Left renal pelvis (tissue), 4 donors: ENCODE results near the gene HOXB9. TPM values are rescaled to one million over a fixed set of nuclear protein-coding genes. Genes with fewer than 3 reads are reported as not detected.

Experiments used
- DNase-seq, 4 donors: peaks; one replicate each; pipeline ENCODE4 v3.0.0-alpha.2; 2013; ENCODE audit warnings: low read depth in 4 of 4, low spot score in 3 of 4
- polyA plus RNA-seq, 4 donors: library from polyadenylated mRNA; unstranded; fragments of 120-200 nt; gene quantifications; one replicate each; pipeline ENCODE4 v1.2.1, GENCODE V29; 2013; ENCODE audit not compliant: insufficient read length in 4 of 4

The HOXB9 gene
- polyA plus RNA-seq, 4 donors, result 13.0 to 71.8 (median 60.8) TPM

DNA sequence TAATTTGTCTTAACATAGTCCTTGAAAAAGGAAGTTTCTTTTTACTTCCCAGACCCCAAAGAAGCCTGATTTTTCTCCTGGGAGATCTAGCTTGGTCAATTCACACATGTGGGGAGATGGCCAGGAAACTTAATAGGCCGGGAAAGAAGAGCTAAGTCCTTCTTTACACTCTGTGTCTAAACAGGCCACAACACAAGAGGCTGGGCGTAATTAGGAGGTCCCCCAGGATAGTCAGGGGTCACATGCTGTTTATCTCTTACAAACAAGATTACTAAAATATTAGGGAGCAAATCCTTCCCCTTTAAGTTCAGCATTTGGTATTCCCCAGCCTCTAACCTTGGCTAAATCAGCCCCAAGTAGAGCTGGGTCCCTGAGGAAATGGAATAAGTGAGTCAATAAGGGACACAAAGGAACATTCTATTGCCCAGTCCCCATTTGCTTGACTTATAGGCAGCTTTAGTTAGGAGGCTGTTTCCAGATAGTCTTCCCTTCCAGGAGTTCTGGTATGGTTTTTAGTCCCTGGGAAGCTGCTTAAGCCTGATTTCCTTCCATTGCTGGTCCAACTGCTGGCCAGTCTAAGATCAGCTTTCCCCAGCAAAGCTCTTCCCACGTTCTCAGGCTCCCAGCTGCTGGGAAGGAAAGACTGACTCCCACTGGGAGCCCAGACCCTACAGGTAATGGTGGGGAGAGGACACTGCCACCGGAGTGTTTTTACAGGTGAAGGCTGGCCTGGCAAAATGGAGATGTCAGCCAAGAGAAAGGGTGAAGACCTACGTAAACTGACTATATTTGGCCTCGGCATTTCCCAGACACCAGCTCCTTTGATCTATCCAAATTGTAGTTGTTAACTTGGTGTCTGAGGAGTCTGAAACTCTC, 14.1 kb upstream of the HOXB9 start:
- no peak for DNase-seq

DNA sequence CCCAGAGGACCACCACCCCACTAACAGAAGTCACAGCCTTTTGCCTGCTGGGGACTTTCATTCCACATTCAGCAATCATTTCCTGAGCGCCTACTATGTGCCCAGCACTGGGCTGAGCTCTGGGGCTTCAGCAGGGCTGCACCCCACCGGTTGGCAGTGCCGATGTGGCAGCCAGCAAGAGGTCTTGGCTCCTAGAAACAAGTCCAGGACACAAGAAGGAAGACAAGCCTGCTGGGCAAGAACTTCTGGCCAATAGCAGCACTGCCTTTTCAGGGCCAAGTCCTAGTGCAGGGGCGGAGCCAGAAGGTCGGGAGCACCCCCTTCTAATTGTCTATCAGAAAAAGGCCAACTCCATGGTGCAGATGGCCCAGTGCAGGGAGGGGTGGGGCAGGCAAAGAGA, 13.0 kb upstream of the HOXB9 start:
- DNase-seq, result no peak

- DNase-seq, result no peak
Observed at GRCh38 chr17:48637323-48638260, 11.4 kb upstream of the HOXB9 start.

GRCh38 chr17:48636177-48637018, 10.2 kb upstream of the HOXB9 start:
- DNase-seq, result no peak

- DNase-seq, result no peak
Observed at GRCh38 chr17:48634493-48635208, 8.5 kb upstream of the HOXB9 start.

GRCh38 chr17:48633266-48633677, 7.1 kb upstream of the HOXB9 start:
- no peak for DNase-seq

DNA sequence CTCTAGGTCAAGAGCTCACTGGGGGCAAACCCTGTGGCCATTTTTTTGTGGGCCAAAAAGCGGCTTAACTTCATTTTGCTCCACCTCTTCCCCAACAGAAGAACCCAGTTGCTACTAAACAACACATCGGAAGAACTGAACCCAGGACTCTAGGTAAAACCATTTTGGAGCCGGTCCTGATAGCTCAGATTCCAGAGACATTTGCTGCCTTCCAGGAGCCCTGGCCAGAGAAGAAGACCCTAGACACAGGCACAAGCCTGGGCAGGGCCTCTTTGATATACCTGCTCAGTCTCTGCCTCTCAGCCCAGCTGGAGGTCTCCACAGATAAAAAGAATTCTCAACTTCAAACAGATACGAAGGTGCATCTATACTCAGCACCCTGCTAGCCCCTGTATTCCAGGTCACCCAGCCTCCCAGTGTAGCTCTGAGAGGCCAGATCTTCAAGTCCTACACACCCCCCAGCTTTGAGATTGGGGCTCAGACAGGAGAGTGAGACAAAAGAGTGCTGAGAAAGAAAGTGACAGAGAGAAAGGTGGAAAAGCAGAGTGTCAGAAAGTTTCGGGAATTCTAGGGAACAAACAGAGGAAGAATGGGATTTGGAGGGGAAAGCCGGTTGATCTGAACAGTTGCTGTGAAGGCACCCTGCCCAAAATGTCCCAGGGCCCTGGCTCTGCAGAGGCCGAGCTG, 6.6 kb upstream of the HOXB9 start:
- DNase-seq, result no peak

DNA sequence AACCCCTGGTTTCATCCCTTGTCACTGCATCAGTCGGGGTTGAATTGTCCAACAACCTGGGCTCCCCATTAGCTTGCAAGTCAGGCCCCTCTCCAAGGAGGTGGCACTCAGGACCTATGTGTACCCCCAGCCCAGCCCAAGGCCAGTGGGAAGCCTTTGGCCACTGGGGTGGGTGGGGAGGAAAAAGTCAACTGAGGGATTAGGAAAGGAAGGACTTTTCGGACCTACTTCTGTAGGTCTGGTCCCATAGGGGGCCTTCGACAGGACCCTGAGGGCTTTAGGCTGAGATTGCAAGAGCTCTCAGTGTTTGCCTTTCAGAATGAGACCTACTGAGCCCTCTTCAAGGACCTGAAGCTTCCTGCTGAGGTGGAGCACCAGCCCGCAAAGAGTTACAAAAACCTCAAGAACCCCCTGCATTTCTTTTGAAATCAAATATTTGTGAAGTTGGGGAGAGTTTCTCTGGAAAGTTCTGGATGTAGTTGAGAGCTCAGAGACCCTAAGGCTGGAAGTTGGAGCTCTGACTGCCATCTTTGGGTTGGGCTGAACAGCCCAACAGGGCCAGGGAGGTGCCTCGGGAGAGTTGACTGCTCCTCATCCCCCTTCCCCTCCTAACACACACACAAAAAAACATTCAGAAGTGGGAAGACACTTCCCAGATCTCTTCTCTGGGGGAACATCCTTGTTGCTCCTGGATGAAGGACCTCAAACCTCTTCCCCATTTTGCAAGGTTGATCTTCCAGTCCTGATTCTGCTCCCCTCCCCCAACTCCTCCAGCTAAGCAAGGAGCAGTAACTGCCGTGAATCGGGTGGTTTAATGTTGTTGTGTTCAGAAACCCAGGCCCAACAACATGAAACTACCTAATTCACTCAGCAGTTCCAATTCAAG, 5.8 kb upstream of the HOXB9 start:
- DNase-seq, result no peak

DNA sequence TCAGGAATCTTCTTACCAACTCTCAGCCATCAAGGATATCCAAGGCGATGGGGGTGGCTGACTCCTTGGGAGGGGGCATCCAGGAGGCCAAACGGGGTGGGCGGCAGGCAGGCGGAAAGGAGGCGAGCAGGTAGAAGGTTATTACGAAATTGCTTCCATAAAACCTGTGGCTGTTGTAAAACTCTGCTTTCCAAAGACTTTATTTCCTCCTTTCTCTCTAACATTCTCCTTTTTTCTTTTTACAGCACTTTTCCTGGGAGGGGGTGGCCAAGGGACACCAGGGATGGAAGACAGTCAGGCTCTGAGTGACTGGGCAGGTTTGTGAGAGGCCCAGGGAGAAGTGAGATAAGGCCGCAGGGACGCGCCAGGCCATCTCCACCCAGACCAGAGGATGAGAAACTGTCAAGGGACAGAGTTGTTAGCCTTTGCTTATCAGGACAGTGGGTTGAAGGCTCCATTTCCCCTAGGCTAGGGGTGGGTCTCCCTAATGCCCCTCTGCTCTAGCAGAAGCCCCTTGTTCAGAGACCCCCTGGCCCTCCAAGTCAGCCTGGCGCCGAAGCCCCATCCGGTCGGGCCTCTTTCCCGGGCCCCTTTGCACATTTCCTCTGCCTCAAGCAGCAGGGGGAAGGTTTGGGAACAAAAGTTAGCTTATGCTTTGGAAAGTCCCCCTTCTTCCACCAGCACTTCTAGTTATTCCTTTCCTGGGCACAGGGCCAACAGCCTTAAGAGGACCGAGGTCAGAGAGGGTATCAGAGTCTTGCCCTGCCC, 5.0 kb upstream of the HOXB9 start:
- DNase-seq, result no peak

DNA sequence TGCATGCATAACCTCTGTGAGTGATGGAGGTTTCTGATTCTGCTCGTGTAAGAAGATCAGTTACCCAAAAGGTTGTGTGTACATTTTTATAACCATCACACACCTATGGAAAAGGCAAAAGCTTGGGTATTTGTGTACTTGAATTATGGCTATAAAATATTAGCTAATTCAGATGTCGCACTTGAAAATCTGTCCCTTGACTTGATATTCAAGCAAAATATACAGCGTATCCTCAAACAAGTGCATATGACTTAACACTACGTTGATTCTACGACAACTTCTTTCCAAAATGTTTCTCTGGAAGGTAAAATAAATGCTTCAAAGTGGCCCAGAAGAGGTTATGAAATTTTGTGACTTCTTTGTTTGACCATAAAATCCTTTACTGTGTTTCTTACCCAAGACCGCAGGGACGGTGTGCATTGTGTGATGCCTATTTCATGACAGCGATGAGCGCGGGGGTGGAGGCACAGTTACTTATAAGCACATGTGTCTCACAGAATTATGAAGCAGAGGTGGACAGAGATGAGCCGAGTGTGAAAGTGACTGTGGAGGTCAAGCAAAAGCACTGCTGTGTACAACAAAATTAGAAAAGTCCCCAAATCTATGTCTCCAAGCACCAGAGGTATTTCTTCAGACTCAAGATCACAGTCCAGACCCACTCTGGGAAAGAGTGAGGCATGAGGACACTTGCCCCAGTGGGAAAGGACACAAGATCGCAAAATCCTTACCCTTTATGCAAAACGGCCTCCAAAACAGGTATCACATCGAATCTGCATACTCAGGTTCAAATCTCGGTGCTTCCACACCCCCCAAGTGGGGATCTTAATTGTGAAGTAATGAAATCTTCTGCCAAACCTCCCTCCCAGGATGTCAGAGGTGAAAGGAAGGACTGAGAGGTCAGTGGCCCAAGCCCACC, 4.1 kb upstream of the HOXB9 start:
- DNase-seq, result no peak

DNA sequence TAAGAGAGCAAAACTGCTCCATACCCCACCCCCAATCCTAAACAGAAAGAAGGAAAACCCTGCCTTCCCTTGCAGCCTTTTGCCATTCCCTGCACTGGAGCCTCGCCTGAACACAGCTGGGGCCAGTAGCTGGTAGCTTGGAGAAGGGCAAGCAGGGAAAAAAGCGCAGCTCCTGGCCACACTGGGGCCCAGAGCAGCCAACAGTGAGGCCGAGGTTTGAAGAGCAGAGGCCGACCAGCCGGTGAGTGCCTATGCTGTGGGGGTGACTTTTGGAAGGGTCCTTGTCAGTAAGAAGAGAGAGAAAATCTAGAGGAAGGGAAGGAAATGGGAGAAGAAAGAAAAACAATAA, 3.2 kb upstream of the HOXB9 start:
- DNase-seq, result no peak

DNA sequence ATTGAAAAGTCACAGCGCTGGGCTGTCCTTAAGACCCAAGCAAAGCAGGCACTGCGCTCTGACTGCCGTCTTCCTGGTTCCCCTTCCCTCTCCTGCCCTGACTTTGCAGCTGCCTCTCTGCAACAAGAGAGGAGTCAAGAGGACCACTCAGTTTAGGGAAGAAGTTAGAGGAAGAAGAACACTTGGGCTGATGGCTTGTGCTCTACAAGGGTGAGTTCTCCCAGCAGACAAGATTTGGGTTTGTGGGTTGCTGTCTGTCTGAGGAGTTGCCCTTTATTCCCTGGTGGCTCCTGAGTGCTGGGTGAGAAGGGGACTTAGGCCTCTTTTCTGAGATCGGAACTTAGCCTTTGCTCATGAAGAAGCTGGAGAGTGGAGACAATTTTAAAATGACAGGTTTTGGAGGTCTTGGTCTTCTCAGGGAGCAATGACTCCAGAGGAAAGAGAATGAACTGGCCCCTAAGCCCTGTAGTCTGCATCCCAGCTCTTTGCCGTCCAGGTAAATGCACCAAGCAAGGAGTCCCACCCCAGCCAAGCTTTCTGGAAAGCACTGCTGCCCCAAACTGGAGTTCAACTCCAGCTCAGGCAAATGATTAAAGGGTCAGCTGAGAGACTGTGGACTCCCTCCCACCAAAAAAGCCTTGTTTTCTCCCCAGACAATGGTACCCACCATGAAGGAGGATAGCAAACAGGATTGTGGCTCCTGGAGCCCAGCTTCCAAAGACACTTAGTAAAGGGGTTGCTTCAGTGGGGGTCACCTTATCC, 2.7 kb upstream of the HOXB9 start:
- DNase-seq, result no peak

DNA sequence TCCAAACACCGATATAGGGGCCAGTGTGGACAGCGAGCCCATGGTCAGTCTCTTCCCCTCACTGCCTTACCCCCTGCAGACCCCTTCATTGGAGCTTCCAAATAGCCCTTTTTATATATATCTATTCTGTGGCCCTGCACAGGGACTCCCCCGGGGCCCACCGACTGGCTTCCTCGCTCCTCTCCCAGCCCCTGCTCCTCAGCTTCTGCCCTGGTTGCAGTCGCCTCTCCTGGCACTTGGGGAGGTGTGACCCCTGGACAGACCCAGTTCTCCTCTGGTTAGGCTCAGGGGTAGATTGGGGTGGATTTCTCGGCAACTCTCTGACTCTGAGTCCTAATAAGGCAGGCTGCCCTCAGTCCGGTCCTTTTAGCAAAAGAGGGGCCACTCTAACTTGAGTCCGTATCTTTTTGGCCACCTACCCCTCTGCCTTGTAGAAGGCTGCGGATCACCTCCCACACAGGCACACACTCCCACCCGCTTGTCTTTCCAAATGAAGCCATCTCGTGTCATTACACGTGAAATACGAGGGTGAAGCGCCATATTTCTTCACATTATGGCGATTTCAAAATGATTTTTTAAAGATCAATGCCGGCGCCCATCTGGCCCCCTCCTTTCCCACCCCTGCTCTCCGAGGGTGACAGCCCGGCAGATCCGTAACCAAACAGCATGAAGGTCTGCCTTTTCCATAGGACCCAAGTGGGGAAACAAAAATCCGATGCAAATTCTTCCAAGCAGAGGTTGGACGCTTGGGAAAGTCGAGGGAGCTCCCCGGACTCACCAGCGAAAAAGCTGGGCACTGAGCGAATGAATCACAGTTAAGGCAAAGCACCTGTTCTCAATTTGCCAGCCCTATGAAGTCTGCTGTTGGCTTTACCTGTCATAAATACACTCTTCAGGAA, 1.7 kb upstream of the HOXB9 start:
- DNase-seq, result no peak

DNA sequence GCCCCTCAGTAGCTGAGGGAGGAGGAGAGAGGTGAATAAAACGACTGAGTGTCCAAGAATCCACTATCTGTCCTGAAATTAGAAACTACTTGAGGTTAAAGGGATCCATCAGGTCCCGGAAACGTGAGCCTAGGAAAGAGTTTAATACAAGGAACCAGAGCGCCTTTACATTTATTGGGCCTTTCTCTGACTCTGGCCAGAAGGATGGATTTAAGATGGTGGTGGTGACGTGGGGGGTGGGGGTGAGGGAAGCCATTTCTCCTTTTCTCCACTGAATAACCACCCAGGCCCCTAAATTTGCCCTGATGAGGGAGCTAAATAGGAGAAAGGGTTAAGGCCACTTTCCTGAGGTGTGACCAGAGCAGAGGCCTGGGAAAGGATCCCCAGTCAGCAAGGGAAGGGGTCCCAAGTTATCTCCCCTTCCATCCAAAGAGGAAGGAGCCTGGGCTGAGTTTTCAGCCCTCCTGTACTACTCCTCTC, 1.0 kb upstream of the HOXB9 start:
- no peak for DNase-seq
